Uterus (tissue), 4 donors: Measurements from ENCODE around the gene TMEM81. TPM values are rescaled to one million over a fixed set of nuclear protein-coding genes. Genes with fewer than 3 reads are reported as not detected.

Experiments used
- DNase-seq, 2 donors: peaks; one replicate each; pipeline ENCODE4 v3.0.0-alpha.2; 2019 to 2020
- H3K27ac ChIP-seq, 2 donors: fragments of 200-600 bp; sonication (generic); 1 replicate in 1 of 2; 2 replicates in 1 of 2; pipeline ENCODE4 v1.5.1; 2016 to 2018
- H3K27me3 ChIP-seq, 2 donors: fragments of 200-600 bp; sonication (generic); one replicate each; pipeline ENCODE4 v1.5.1; 2018 to 2019; ENCODE audit warnings: control low read depth in 1 of 2
- H3K36me3 ChIP-seq, 2 donors: fragments of 200-600 bp; sonication (generic); one replicate each; pipeline ENCODE4 v1.5.1; 2019; ENCODE audit warnings: control low read depth in 1 of 2
- H3K4me1 ChIP-seq, 2 donors: fragments of 200-600 bp; sonication (generic); one replicate each; pipeline ENCODE4 v1.5.1; 2018 to 2019; ENCODE audit warnings: control low read depth in 1 of 2
- H3K4me3 ChIP-seq, 2 donors: fragments of 200-600 bp; sonication (generic); 1 replicate in 1 of 2; 2 replicates in 1 of 2; pipeline ENCODE4 v1.5.1; 2018 to 2019; ENCODE audit warnings: mild to moderate bottlenecking in 1 of 2
- H3K9me3 ChIP-seq, 2 donors: fragments of 200-600 bp; sonication (generic); one replicate each; pipeline ENCODE4 v1.5.1; 2019; ENCODE audit warnings: control low read depth in 1 of 2
- POLR2A ChIP-seq, 2 donors: fragments of 450-650 bp; IDR thresholded peaks; one replicate each; pipeline ENCODE4 v1.6.1; 2016; ENCODE audit warnings: antibody characterized with exemption in 2 of 2, mild to moderate bottlenecking in 1 of 2, moderate library complexity in 1 of 2
- intact Hi-C: fragments of 100-400 bp; cut with DNase I; formaldehyde crosslinking; loops from one replicate; pipeline ENCODE4 v1.15.1; 2023; ENCODE audit warnings: low total_unique reads
- total RNA-seq, 4 donors: library from RNA; depleted of rRNA in 3 of 4; stranded (reverse); fragments of >200 nt in 3 of 4; gene quantifications; one replicate each; pipeline versions ENCODE4 v1.1.0 to v1.2.4, GENCODE V29; 2014 to 2023
- TF ChIP-seq, protein P1 (sequence below), 4 experiments: fragments of 200-600 bp in 2 of 4; fragments of 450-650 bp in 2 of 4; sonication (generic) in 2 of 4; IDR thresholded peaks; one replicate each; pipeline ENCODE4 v1.5.1; 2016 to 2019; ENCODE audit warnings: antibody characterized with exemption in 4 of 4, mild to moderate bottlenecking in 2 of 4, moderate library complexity in 1 of 4
- donor health status: DM: yes; HTN: yes; CAD: no.

The TMEM81 gene
- total RNA-seq, 4 donors from 2014 or later = 0.26 to 3.3 (median 1.7) TPM; not detected in 1

DNA sequence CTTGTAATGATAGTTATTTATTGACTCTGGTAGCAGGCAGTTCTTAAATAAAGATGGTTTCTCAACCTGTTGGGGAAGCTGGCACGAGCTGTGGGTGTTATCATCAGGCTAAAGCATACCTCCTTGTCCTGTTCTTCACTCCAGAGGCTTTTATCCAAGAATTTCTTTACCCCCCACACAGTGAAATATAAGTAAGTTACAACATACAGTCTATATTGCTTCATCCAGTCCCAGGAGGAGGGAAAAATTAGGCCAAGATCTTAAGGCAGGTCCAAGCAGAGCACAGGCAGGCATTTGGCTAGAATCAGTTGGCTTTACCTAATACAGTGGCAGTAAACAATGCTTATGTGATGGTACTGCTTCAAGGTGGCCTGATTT is 6.3 kb downstream of the TMEM81 start:
- intact Hi-C loops = no loop called here
- no peak for DNase-seq
- Histone ChIP-seq H3K27me3 (no peaks in the 10 kb centered on the region), H3K9me3 (no peaks in the 10 kb centered on the region), H3K4me1 (no peaks in the 10 kb centered on the region), H3K4me3 (no peak overlapping the region), H3K27ac (no peak overlapping the region), H3K36me3 (no peaks in the 10 kb centered on the region)
- TF ChIP-seq, protein P1, sequence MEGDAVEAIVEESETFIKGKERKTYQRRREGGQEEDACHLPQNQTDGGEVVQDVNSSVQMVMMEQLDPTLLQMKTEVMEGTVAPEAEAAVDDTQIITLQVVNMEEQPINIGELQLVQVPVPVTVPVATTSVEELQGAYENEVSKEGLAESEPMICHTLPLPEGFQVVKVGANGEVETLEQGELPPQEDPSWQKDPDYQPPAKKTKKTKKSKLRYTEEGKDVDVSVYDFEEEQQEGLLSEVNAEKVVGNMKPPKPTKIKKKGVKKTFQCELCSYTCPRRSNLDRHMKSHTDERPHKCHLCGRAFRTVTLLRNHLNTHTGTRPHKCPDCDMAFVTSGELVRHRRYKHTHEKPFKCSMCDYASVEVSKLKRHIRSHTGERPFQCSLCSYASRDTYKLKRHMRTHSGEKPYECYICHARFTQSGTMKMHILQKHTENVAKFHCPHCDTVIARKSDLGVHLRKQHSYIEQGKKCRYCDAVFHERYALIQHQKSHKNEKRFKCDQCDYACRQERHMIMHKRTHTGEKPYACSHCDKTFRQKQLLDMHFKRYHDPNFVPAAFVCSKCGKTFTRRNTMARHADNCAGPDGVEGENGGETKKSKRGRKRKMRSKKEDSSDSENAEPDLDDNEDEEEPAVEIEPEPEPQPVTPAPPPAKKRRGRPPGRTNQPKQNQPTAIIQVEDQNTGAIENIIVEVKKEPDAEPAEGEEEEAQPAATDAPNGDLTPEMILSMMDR (IDR thresholded peaks at IDR 0.05) = no peak
- no peak for TF ChIP-seq POLR2A (IDR thresholded peaks at IDR 0.05)

DNA sequence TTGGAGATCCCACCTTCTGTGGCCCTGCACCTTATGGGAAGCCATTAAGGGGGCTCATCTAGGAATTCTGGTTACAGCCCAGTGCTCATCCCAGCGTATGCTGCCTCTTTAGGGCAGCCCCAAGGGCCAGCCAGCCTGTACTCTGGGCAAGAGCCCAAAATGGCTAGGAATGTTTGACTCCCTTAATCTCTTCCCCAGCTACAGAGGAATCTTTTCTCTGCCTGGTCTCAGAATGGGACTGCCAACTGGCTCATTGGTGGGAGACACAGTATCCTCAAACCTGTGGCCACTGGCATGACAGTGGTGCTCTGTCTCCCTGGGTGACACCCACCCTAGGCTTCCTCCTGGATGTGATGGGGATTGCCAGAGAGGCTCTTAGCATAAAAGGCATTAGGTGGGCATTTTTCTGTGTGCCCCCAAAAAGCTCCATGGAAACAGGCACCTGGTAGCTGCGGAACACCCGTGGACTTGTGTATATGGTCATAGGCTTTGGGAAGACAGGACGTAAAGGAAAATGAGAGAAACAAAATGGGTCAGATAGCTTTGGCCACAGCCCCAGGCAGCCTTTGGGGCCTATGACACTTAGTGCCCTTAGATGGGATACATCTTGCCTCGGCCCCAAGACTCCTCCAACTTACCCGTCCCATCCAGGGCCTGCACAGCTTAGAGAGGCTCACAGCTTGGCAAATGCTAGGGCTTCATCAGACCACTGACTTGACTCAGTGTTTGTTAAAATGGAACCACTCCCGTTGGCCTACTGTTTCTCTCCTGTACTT is 6.9 kb downstream of the TMEM81 start:
- H3K4me3 ChIP-seq = no peak overlapping the region

DNA sequence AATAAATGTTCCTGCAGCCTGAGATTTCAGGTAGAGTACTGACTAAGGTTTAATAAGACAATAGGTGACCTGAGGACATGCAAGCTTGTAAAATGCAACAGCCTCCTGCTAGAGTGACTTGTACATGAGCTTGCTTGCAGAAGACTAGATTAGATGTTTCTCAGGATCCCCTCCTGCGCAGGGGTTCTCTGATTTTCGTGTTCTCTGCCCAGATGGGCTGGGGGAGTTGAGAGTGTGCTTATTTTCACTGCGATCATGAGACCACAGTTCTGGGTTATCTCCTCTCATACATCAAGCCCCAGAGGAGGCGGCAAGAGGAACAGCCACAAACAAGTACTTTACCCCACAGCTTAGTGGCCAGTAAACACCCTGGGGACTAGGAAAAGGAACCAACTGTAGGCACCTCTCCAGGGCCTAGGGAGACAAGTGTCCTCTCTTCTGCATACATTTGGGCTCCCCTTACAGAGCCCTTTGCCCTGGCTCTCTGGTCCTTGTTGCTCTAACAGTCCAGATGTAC is 8.0 kb downstream of the TMEM81 start:
- Histone ChIP-seq H3K36me3 (no peaks in the 10 kb centered on the region), H3K9me3 (no peaks in the 10 kb centered on the region), H3K4me3 (no peak overlapping the region), H3K27me3 (no peaks in the 10 kb centered on the region), H3K27ac (no peak overlapping the region), H3K4me1 (no peaks in the 10 kb centered on the region)
- DNase-seq = no peak
- TF ChIP-seq POLR2A (IDR thresholded peaks at IDR 0.05) = no peak
- TF ChIP-seq, protein P1 (IDR thresholded peaks at IDR 0.05) = no peak
- intact Hi-C loops = no loop called here

More for the DNA sequence above, 6.9 kb downstream of the TMEM81 start:
- no peaks in the 10 kb centered on the region for H3K9me3 ChIP-seq
- H3K27ac ChIP-seq = no peak overlapping the region
- TF ChIP-seq, protein P1 (IDR thresholded peaks at IDR 0.05) = no peak
- TF ChIP-seq POLR2A (IDR thresholded peaks at IDR 0.05) = no peak
- no peaks in the 10 kb centered on the region for H3K27me3 ChIP-seq
- DNase-seq = no peak
- no peaks in the 10 kb centered on the region for H3K36me3 ChIP-seq
- no peaks in the 10 kb centered on the region for H3K4me1 ChIP-seq
- intact Hi-C loops = no loop called here

DNA sequence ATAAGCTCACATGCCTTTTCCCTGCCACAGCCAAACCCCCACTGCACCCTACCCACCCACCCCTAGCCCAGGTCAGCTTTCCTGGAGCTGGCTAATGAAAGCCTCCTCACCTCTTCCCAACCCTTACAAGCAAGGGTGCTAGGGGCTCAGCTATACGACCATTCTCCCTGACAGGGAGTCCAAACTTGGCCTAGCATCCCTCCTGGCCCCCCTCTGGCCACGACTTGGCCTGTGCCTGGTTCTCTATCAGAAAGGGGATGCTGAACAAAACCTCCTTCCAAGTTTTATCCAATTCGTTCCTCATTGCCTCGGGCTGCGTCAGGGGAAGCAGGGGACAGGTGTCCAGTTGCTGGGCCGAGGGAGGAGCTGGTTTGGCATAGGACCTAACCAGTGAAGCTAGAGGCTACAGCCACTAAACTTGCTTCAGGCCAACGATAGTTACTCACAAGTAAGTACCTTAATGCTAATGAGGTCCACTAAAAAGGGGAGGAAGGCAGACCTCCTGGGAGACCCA is 8.6 kb downstream of the TMEM81 start:
- intact Hi-C loops = no loop called here
- Histone ChIP-seq H3K36me3 (no peaks in the 10 kb centered on the region), H3K4me1 (no peaks in the 10 kb centered on the region), H3K9me3 (no peaks in the 10 kb centered on the region), H3K4me3 (no peak overlapping the region), H3K27me3 (no peaks in the 10 kb centered on the region), H3K27ac (no peak overlapping the region)
- DNase-seq = no peak
- TF ChIP-seq, protein P1 (IDR thresholded peaks at IDR 0.05) = no peak
- no peak for TF ChIP-seq POLR2A (IDR thresholded peaks at IDR 0.05)

DNA sequence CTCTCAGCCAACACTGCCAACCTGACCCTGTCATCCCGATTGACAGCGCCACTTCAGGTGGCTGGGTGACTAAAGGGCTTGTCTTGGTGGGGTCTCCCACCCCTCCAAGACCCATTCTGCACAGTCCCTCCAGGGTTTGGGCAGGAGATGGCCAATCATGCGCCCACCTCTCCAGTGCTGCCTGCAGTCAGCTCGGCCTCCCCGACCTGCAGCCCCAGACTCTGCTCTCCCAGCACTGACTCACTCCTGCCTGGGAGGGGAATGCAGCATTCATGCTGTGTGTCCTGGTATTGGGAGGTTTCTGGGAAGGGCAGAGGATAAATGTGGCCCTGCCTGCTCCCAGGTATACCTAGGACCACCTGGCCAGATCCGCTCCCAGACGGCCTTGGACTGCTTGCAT is 9.7 kb downstream of the TMEM81 start:
- DNase-seq = no peak
- intact Hi-C loops = no loop called here
- Histone ChIP-seq H3K4me1 (no peaks in the 10 kb centered on the region), H3K4me3 (no peak overlapping the region), H3K36me3 (no peaks in the 10 kb centered on the region), H3K27me3 (no peaks in the 10 kb centered on the region), H3K9me3 (no peaks in the 10 kb centered on the region), H3K27ac (no peak overlapping the region)
- TF ChIP-seq POLR2A (IDR thresholded peaks at IDR 0.05) = no peak
- TF ChIP-seq, protein P1 (IDR thresholded peaks at IDR 0.05) = no peak
